H54 (cell line): ENCODE data around the gene FLVCR2.

Experiments used
- DNase-seq: peaks from one replicate; pipeline ENCODE4 v3.0.0; 2011; ENCODE audit warnings: low spot score, mixed read lengths; ENCODE audit not compliant: insufficient read length
- FAIRE-seq: peaks from 3 replicates; lab custom pipeline; 2011; peaks lifted over from hg19 to GRCh38; lab: Jason Lieb, UNC
- POLR2A ChIP-seq: IDR thresholded peaks from 2 replicates; pipeline ENCODE4 v1.6.1; 2011; ENCODE audit warnings: low read depth, mild to moderate bottlenecking, low read length

The FLVCR2 gene

GRCh38 chr14:75545907-75546306, 32.5 kb upstream of the FLVCR2 start:
- no peak for TF ChIP-seq POLR2A
- FAIRE-seq, result no peak
- DNase-seq, result no peak

GRCh38 chr14:75547552-75548250, 30.7 kb upstream of the FLVCR2 start:
- FAIRE-seq, result no peak

GRCh38 chr14:75548544-75548943, 29.9 kb upstream of the FLVCR2 start:
- DNase-seq (no peak), FAIRE-seq (no peak)
- TF ChIP-seq POLR2A, result no peak

More at GRCh38 chr14:75547552-75548250, 30.7 kb upstream of the FLVCR2 start:
- TF ChIP-seq POLR2A, result no peak
- DNase-seq, result no peak

- FAIRE-seq (no peak), DNase-seq (no peak)
- TF ChIP-seq POLR2A, result no peak
These were observed 29.3 kb upstream of the FLVCR2 start for GRCh38 chr14:75549169-75549568.

- no peak for FAIRE-seq
These were observed 27.4 kb upstream of the FLVCR2 start for GRCh38 chr14:75551021-75551420.

GRCh38 chr14:75553157-75553556, 25.3 kb upstream of the FLVCR2 start:
- no peak for DNase-seq
- TF ChIP-seq POLR2A, result no peak
- FAIRE-seq, result no peak

More at GRCh38 chr14:75551021-75551420, 27.4 kb upstream of the FLVCR2 start:
- TF ChIP-seq POLR2A, result no peak
- no peak for DNase-seq

GRCh38 chr14:75553761-75554364, 24.6 kb upstream of the FLVCR2 start:
- FAIRE-seq (no peak), DNase-seq (no peak)
- no peak for TF ChIP-seq POLR2A

- DNase-seq, result no peak
- no peak for TF ChIP-seq POLR2A
- FAIRE-seq, result no peak
These were observed 23.9 kb upstream of the FLVCR2 start for GRCh38 chr14:75554482-75554881.

- no peak for DNase-seq
- no peak for FAIRE-seq
- no peak for TF ChIP-seq POLR2A
These were observed 20.0 kb upstream of the FLVCR2 start for GRCh38 chr14:75558440-75558839.

- FAIRE-seq, result no peak
- no peak for DNase-seq
- TF ChIP-seq POLR2A, result no peak
These were observed 19.4 kb upstream of the FLVCR2 start for GRCh38 chr14:75559045-75559444.

GRCh38 chr14:75559451-75560222, 18.8 kb upstream of the FLVCR2 start:
- FAIRE-seq (no peak), DNase-seq (no peak)
- TF ChIP-seq POLR2A, result no peak

- peak; percentile 56 for DNase-seq
- TF ChIP-seq POLR2A, result no peak
- FAIRE-seq, result peak; percentile 41
These were observed 17.4 kb upstream of the FLVCR2 start for GRCh38 chr14:75561013-75561432.

- no peak for TF ChIP-seq POLR2A
- DNase-seq (no peak), FAIRE-seq (no peak)
These were observed 16.3 kb upstream of the FLVCR2 start for GRCh38 chr14:75562089-75562488.

GRCh38 chr14:75562489-75562888, 15.9 kb upstream of the FLVCR2 start:
- no peak for TF ChIP-seq POLR2A
- no peak for DNase-seq
- no peak for FAIRE-seq
